Measurements from ENCODE around the gene PPM1L.

- no peak for TF ChIP-seq CTCF (conservative IDR thresholded peaks at IDR 0.05; ENCODE audit: low read depth, low read length)
- no peak for TF ChIP-seq EZH2 (IDR thresholded peaks at IDR 0.05; ENCODE audit: borderline replicate concordance, low read depth, low read length, poor library complexity, severe bottlenecking)
Measured at GRCh38 chr3:160768031-160768430, 12.0 kb downstream of the PPM1L start.
